ENCODE measurements around the gene RBM19.

RBM19 gene

GRCh38 chr12:113988064-113988451 lies 21.9 kb upstream of the RBM19 start:
- no peak for DNase-seq (ENCODE audit: low read depth, low spot score)

GRCh38 chr12:113987261-113988063 lies 21.3 kb upstream of the RBM19 start:
- no peak for DNase-seq (ENCODE audit: low read depth, low spot score)

GRCh38 chr12:113984464-113984863 lies 18.3 kb upstream of the RBM19 start:
- DNase-seq (ENCODE audit: low read depth, low spot score), result no peak

GRCh38 chr12:113983777-113984448 lies 17.8 kb upstream of the RBM19 start:
- DNase-seq (ENCODE audit: low read depth, low spot score), result no peak

GRCh38 chr12:113983265-113983664 lies 17.1 kb upstream of the RBM19 start:
- no peak for DNase-seq (ENCODE audit: low read depth, low spot score)

GRCh38 chr12:113981876-113982275 lies 15.8 kb upstream of the RBM19 start:
- DNase-seq (ENCODE audit: low read depth, low spot score), result no peak

GRCh38 chr12:113980537-113981337 lies 14.6 kb upstream of the RBM19 start:
- peak; percentile 32 for DNase-seq (ENCODE audit: low read depth, low spot score)

- no peak for DNase-seq (ENCODE audit: low read depth, low spot score)
Measured at GRCh38 chr12:113980054-113980453, 13.9 kb upstream of the RBM19 start.

GRCh38 chr12:113978080-113978479 lies 12.0 kb upstream of the RBM19 start:
- no peak for DNase-seq (ENCODE audit: low read depth, low spot score)

- DNase-seq (ENCODE audit: low read depth, low spot score), result no peak
Measured at GRCh38 chr12:113974006-113974405, 7.9 kb upstream of the RBM19 start.

GRCh38 chr12:113973109-113973904 lies 7.2 kb upstream of the RBM19 start:
- DNase-seq (ENCODE audit: low read depth, low spot score), result no peak

- DNase-seq (ENCODE audit: low read depth, low spot score), result no peak
Measured at GRCh38 chr12:113971392-113971791, 5.3 kb upstream of the RBM19 start.

- DNase-seq (ENCODE audit: low read depth, low spot score), result no peak
Measured at GRCh38 chr12:113970211-113970610, 4.1 kb upstream of the RBM19 start.

- DNase-seq (ENCODE audit: low read depth, low spot score), result no peak
Measured at GRCh38 chr12:113967368-113967767, 1.2 kb upstream of the RBM19 start.

- no peak for DNase-seq (ENCODE audit: low read depth, low spot score)
Measured at GRCh38 chr12:113962733-113963132, 3.4 kb downstream of the RBM19 start.

- no peak for DNase-seq (ENCODE audit: low read depth, low spot score)
Measured at GRCh38 chr12:113961921-113962710, 4.0 kb downstream of the RBM19 start.

GRCh38 chr12:113960030-113960429 lies 6.1 kb downstream of the RBM19 start:
- DNase-seq (ENCODE audit: low read depth, low spot score), result no peak

GRCh38 chr12:113959096-113959495 lies 7.0 kb downstream of the RBM19 start:
- DNase-seq (ENCODE audit: low read depth, low spot score), result no peak

GRCh38 chr12:113958108-113958507 lies 8.0 kb downstream of the RBM19 start:
- DNase-seq (ENCODE audit: low read depth, low spot score), result no peak

GRCh38 chr12:113957627-113958026 lies 8.5 kb downstream of the RBM19 start:
- DNase-seq (ENCODE audit: low read depth, low spot score), result no peak
